Endothelial cell (in vitro differentiated cells): Measurements from ENCODE around the gene FBXO41. TPM values are rescaled to one million over a fixed set of nuclear protein-coding genes. Genes with fewer than 3 reads are reported as not detected.

ENCODE experiments used
- DNase-seq: peaks from one replicate; pipeline ENCODE4 v3.0.0; 2021; ENCODE audit warnings: low spot score
- H3K27ac Mint-ChIP-seq: one replicate; pipeline ENCODE4 v1.8.0; 2021; ENCODE audit warnings: mixed read lengths, inconsistent platforms; ENCODE audit not compliant: unreplicated experiment
- H3K27me3 Mint-ChIP-seq: one replicate; pipeline ENCODE4 v1.8.0; 2021; ENCODE audit warnings: mild to moderate bottlenecking, moderate library complexity, mixed read lengths, inconsistent platforms; ENCODE audit not compliant: unreplicated experiment
- H3K36me3 Mint-ChIP-seq: one replicate; pipeline ENCODE4 v1.8.0; 2021; ENCODE audit warnings: mild to moderate bottlenecking, low read depth, mixed read lengths, inconsistent platforms; ENCODE audit not compliant: unreplicated experiment
- H3K4me1 Mint-ChIP-seq: one replicate; pipeline ENCODE4 v1.8.0; 2021; ENCODE audit warnings: mild to moderate bottlenecking, mixed read lengths, inconsistent platforms; ENCODE audit not compliant: unreplicated experiment
- H3K4me3 Mint-ChIP-seq: one replicate; pipeline ENCODE4 v1.8.0; 2021; ENCODE audit warnings: mild to moderate bottlenecking, mixed read lengths, inconsistent platforms; ENCODE audit not compliant: unreplicated experiment
- H3K9me3 Mint-ChIP-seq: one replicate; pipeline ENCODE4 v1.8.0; 2021; ENCODE audit warnings: mixed read lengths, inconsistent platforms; ENCODE audit not compliant: unreplicated experiment
- total RNA-seq: library from RNA; stranded (reverse); fragmentation: NEBNext Ultra II Directional; extraction: Animal tissue kit (Norgen Biotek cat#: 25700); gene quantifications from one replicate; pipeline ENCODE4 v1.2.1, GENCODE V29; 2021; ENCODE audit not compliant: unreplicated experiment
- TF ChIP-seq, protein P1 (sequence below): fragments of 200-600 bp; sonication (generic); IDR thresholded peaks from one replicate; pipeline ENCODE4 v1.5.0; 2021; ENCODE audit warnings: antibody characterized with exemption; ENCODE audit not compliant: unreplicated experiment

FBXO41 gene
- total RNA-seq, 1 donor from 2014 or later: 2.1 TPM

- Mint-ChIP-seq H3K4me3 (peak overlapping the region; percentile 71), H3K9me3 (no peaks in the 10 kb centered on the region), H3K36me3 (peaks cover 6% of the 10 kb centered on the region), H3K27me3 (peaks cover 22% of the 10 kb centered on the region), H3K4me1 (no peaks in the 10 kb centered on the region), H3K27ac (peak overlapping the region; percentile 18)
- TF ChIP-seq, protein P1, sequence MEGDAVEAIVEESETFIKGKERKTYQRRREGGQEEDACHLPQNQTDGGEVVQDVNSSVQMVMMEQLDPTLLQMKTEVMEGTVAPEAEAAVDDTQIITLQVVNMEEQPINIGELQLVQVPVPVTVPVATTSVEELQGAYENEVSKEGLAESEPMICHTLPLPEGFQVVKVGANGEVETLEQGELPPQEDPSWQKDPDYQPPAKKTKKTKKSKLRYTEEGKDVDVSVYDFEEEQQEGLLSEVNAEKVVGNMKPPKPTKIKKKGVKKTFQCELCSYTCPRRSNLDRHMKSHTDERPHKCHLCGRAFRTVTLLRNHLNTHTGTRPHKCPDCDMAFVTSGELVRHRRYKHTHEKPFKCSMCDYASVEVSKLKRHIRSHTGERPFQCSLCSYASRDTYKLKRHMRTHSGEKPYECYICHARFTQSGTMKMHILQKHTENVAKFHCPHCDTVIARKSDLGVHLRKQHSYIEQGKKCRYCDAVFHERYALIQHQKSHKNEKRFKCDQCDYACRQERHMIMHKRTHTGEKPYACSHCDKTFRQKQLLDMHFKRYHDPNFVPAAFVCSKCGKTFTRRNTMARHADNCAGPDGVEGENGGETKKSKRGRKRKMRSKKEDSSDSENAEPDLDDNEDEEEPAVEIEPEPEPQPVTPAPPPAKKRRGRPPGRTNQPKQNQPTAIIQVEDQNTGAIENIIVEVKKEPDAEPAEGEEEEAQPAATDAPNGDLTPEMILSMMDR: peak; percentile 44
- DNase-seq: peak; percentile 59
Observed at GRCh38 chr2:73290049-73290839, 6.0 kb upstream of the FBXO41 start.

GRCh38 chr2:73289304-73289703, 5.0 kb upstream of the FBXO41 start:
- Mint-ChIP-seq H3K4me3 (no peak overlapping the region), H3K4me1 (no peaks in the 10 kb centered on the region), H3K36me3 (peaks cover 6% of the 10 kb centered on the region), H3K27ac (no peak overlapping the region), H3K9me3 (no peaks in the 10 kb centered on the region), H3K27me3 (peaks cover 23% of the 10 kb centered on the region)
- TF ChIP-seq, protein P1: no peak
- no peak for DNase-seq

GRCh38 chr2:73286134-73286655, 1.9 kb upstream of the FBXO41 start:
- Mint-ChIP-seq H3K9me3 (no peaks in the 10 kb centered on the region), H3K4me3 (no peak overlapping the region), H3K27me3 (peaks cover 25% of the 10 kb centered on the region), H3K27ac (no peak overlapping the region), H3K36me3 (peaks cover 6% of the 10 kb centered on the region), H3K4me1 (no peaks in the 10 kb centered on the region)
- DNase-seq: no peak
- TF ChIP-seq, protein P1: no peak

DNA sequence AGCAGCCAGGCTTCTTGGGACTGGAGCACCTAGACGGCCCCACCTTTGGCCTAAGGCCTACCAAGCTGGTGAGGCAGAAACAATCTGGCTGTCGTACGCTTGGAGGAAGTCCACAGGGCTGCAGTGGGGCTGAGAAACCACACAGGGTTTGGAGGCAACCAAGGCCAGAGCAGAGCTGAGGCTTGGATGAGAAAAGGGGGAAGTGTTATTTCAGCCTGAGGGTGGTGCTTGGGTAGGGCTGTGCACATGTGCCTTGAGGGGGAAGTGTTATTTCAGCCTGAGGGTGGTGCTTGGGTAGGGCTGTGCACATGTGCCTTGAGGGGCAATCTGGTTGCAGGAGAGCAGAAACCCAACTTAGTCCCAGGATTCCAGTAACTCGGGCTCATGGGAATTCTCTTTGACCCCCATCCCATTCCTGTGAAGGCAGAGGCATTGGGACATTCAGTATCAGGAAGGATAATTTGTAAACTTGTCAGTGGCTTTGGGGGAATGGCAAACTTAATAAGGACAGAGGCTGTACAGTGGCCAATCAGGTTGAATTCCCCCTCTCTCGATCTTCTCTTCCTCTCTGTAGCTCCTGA, 971 bp upstream of the FBXO41 start:
- Mint-ChIP-seq H3K4me3 (peak overlapping the region; percentile 64), H3K27ac (no peak overlapping the region), H3K9me3 (no peaks in the 10 kb centered on the region), H3K4me1 (no peaks in the 10 kb centered on the region), H3K36me3 (peaks cover under 1% of the 10 kb centered on the region), H3K27me3 (peaks cover 15% of the 10 kb centered on the region)
- TF ChIP-seq, protein P1: no peak
- no peak for DNase-seq
